HG02798 (cell line): ENCODE results near the gene TICAM2.

Experiments used
- ATAC-seq: cut with Tn5 transposase; IDR thresholded peaks from one replicate; pipeline ENCODE4 v1.9.1; 2021; ENCODE audit warnings: mild to moderate bottlenecking; ENCODE audit not compliant: unreplicated experiment, poor library complexity

Gene TICAM2

GRCh38 chr5:115542651-115543364 lies 59.5 kb downstream of the TICAM2 start:
- no peak for ATAC-seq

DNA sequence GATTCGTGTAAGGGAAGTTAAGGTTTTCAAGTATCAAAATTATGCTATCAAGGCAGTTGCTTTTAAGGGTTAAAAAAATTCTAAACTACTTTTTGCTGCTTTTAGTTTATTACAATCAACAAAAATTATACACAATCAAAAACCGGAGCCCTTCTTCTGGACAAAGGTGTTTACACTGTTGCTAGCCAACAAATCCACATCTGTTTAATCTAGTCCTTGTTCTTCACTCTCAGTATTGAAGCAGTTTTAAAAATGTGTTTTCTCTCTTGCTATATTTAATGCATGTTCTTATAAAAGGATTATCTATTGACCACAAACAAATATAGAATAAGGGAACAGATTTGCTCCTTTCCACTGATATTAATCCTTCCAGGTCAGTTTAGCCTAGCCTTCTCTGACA lies 60.2 kb downstream of the TICAM2 start:
- ATAC-seq: no peak

DNA sequence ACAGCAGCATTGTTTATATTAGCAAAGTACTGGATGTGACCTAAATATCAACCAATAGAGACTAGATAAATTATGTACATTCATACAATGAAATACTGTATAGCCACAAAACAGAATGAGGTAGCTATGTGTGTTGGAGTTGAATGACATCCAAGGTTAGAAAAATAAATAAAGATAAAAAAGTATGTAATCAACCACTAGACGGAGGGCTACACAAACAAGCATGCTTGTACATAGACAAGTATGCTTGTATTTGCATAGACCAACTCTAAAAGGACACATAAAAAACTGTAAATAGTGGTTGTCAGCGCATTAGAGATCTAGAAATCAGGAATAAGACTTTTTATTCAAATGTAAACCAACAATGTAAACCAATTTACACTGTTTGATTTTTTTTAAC lies 60.7 kb downstream of the TICAM2 start:
- ATAC-seq: no peak

GRCh38 chr5:115535479-115536035 lies 66.7 kb downstream of the TICAM2 start:
- no peak for ATAC-seq

- no peak for ATAC-seq
These were observed 69.8 kb downstream of the TICAM2 start for GRCh38 chr5:115532517-115532916.

DNA sequence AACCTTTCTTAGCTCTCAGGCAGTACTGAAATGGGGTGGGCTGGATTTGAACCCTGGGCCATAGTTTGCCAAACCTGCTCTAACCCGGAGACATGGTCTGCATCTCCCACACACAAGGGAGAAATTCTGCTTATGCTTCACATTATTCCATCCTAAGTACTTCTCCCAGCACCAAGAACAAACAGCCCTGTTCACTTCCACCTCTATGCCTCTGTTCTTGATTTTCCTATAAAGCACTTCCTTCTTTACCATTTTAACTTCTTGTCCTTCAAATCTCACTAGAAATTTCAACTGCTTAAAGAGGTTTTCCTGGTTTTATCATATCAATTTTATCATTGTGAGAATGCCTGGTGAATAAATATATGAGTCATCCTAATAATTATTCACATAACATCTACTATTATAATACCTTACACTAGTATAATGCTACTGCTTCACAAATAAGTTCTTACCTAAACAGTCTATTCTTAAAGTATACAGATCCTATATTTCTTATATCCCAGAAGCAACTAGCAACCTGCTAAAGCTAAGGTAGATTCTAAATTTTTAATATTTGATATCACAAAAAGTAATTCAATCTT lies 70.4 kb downstream of the TICAM2 start:
- ATAC-seq: no peak

- no peak for ATAC-seq
These were observed 70.9 kb downstream of the TICAM2 start for GRCh38 chr5:115531380-115531779.

- ATAC-seq: no peak
These were observed 71.9 kb downstream of the TICAM2 start for GRCh38 chr5:115530426-115530825.
